Measurements from ENCODE around the gene GRIK4.

- TF ChIP-seq CTCF (IDR thresholded peaks at IDR 0.05) (no peak), POLR2A (IDR thresholded peaks at IDR 0.05) (no peak), POLR2AphosphoS5 (IDR thresholded peaks at IDR 0.05) (no peak)
Observed at GRCh38 chr11:120494595-120494994, 17.0 kb upstream of the GRIK4 start.
